ENCODE results near the gene CXCR5.

The CXCR5 gene

DNA sequence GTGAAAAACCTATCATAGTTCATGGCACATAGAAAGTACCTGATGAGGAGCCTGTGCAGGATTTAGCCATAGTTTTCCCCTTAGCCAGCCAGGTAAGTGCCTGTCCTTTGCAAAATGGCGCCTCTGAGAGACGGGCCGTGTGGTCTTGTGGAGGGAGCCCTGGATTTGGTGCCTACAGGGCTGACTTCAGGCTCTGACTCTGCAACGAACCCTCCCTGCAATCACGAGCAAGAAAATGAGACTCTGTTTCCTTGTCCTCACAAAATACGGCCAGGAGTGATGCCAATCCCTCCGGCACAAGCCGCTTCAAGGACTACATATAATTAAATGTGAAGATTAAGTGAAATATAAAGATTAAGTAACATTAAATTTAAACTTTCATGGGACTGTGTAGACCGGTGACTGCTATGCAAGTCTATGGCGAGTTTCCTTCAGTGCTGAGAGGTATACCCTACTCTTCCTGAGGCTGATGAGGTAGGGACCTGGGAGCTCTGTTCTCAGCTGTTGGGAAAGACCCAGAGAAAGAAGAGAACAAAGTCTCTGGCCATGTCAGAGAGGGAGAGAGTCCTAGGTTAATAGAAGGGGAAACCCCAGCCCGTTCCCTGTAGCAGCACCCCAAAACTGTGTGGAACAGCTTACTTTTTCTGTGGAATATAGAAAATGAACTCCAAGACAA lies 6.1 kb upstream of the CXCR5 start:
- DNase-seq = no peak

DNA sequence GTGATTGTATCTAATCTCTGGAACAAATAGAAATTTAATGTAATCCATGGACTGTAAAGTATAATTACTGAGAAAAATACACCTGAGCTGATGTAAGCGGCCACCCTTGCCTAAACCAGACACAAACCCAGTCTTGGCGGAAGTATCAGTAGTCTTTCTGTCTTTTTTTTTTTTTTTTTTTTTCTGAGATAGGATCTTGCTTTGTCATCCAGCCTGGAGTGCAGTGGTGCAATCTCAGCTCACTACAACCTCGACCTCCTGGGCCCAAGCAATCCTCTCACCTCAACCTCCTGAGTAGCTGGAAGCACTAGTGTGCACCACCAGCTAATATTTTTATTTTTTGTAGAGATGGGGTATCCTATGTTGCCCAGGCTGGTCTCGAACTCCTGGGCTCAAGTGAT lies 5.5 kb upstream of the CXCR5 start:
- DNase-seq = no peak

DNA sequence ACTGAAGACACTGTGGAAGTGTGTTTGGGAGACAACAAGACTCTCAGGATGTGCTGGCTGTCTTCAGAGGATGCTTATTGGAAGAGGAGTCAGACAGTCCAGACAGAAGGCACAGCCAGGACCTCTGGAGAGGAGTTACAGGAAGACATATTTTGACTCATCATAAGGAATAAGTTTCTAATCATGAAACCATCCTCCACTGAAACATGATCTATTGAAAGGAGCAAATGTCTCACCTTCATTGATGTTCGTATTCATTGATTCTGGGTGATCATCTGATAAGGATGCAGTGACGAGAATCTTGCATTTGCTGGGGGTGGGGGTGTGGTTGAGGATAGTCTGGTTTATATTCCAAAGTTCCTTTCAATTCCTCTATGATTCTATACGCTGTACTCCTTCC lies 2.5 kb upstream of the CXCR5 start:
- DNase-seq = no peak

DNA sequence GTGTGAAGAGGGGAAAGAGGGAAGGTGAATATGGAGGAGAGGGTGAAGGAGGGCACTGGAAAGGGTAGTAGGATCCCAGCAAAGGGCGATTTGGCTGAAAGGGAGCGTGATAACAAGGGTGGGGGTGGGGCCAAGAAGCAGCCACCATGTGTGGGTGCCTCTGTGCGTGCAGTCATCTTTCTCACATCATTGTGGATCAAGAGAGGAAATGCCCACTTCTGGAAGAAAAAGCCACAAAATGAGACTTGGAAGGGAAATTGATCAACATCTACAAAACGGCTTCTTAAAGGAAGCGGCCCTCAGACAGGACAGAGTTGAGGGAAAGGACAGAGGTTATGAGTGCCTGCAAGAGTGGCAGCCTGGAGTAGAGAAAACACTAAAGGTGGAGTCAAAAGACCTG lies 1.2 kb upstream of the CXCR5 start:
- DNase-seq = no peak

DNA sequence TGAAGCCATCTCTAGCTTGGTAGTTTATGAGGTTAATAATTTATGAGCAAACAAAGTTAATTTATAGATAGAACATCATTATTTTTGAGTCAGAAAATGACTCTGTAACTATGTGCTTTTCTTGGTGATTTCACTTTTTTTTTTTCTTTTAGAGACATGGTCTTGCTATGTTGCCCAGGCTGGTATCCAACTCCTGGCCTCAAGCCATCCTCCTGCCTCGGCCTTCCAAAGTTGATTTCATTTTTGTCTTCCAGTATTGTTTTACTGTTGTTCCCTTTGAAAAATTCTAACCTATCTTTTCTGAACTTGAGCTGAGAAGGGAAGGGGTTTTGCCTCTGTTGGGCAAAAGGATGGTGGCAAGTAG lies 706 bp upstream of the CXCR5 start:
- DNase-seq = no peak

DNA sequence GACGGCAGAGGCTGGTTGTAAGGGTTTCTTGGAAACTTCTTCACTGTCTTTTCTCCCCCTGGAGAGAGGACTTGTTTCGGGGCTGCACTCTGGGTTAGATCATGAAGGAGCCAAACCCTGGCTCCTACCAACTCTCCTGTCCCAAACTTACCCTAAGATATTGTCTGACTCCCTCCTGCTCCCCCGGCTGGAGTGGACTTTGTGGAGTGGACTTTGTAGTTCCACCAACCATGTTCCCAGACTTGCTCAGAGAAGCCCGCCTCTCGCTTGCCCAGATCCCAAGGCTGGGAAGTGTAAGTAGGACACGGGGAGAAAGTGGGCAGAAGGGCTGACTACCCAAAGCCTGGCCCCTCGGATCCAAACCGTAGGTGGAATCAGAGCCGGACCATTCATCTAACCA lies 1.2 kb downstream of the CXCR5 start:
- no peak for DNase-seq

DNA sequence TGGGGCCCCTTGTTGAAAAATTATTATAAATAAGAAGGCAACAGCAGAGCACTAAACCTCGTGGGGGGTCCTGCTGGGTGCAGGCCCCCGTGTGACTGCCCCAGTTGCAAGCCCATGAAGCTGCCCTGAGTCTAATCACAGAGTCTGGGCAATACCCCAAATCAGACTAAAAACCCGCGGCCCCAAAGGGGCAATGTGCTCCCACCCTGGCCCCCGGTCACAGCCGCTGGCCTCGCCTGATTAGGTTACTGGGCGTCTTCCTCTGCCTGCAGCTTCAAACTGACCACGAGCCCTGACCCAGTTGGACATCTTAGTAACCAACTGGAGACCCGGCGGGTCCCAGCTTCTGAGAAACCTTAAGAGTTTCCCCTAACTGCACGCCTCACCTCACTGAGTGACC lies 1.6 kb downstream of the CXCR5 start:
- no peak for DNase-seq

DNA sequence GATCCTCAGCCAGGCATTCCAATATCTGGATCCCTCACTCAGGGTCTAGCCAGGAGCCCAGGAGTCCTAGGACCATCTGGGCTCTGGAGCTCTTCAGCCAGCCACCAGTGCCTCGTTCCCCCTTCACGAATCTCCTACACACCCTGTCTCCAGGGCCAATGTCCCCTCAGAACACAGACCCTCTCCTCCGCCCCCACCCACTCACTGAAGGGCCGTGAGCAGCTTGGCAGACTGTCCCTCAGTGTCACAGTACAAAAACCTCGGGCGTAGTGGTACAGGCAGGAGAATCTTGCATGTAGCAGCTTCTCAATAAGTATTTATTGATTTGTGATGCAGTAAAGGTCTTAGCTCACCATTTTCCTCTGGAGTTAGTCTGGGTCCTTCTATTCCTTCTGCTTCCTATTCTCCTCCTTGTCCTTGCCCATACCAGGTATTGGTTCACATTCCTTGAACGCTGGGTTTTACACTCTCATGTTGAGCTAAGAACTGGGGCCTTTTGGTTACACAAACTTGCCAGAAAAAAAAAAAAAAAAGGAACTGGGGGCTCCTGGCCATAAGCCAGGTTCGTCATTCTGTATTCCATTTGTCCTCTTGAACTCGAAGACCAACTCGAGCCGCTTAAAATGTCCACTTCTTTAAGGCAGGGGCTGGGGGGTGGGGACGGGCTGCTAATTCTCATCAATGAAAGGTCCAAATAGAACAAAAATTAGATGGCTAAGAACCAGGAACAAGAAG lies 2.3 kb downstream of the CXCR5 start:
- no peak for DNase-seq

DNA sequence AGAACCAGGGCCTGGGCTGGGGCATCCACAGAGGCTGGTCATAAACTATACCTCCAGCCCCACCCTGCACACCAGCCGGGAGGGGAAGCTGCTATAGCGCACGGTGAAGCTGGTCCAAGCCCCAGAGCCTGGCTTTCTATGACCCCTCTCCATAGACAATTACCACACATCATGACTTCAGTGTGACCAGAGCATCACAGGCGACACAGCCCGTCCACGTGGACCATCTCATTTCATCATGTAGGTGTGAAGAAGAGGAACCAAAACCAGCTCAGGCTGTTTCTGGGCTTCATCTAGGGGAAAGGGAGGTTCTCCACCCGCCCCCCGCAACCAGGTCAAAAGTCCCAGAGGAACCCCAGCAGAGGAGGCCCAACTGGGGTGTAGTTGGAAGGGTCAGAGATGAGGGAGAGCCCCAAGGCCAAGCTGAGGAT lies 3.0 kb downstream of the CXCR5 start:
- no peak for DNase-seq

DNA sequence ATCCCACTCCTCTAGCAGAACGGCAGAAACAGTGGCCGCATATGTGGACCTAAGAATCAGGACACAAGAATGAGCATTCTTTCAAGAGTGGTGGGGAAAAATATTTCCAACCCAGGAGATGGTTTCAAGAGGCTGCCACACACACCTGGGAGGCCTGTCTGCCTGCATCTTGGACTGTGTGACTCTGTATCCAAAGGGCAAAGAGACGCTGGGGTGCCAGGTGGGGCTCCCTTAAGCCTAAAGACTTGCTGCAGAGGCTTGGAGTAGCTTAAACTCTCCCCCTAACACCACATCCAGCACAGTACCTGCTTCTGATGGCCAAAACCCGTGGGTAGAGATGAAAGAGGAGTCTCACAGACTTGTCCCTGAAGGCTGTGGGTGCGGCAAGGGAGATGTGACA lies 3.5 kb downstream of the CXCR5 start:
- DNase-seq = no peak

DNA sequence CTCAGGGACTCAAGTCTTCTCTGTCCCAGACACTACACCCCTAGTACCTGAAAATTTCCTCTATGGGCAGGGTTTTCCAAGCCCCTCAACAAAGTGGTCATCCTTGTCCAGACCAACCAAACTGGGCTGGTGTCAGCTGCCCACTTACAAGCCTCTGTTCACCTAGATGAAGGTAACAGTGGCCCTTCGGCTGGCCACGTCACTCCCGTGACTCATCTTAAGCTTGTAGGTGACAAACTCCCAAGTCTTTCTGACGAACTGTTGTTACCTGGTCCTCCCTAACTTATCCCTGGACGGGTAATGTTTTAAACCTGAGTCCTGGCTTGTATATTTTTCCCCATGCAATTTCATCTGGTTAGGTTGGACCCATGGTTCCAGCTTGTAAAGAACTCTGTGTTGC lies 4.7 kb downstream of the CXCR5 start:
- DNase-seq = no peak

DNA sequence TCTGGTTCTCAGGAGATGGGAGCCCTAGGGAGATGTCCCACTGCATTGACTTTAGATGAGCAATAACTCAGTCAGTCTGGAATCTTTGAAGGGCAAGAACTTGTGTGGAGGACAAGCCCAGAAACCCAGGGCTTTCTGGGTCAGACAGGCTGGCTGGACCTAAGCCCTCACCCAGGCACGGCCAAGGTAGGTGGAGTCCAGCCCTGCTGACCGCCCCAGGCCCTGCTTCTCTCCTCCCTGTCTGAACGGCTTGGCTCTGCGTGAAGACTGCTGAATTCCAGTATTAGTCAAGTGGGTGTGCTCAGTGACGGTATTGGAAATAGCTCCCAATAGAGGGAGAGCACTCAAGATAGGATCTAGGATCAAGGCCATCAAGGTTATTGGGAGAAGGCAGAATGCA lies 6.1 kb downstream of the CXCR5 start:
- DNase-seq = peak; percentile 76

DNA sequence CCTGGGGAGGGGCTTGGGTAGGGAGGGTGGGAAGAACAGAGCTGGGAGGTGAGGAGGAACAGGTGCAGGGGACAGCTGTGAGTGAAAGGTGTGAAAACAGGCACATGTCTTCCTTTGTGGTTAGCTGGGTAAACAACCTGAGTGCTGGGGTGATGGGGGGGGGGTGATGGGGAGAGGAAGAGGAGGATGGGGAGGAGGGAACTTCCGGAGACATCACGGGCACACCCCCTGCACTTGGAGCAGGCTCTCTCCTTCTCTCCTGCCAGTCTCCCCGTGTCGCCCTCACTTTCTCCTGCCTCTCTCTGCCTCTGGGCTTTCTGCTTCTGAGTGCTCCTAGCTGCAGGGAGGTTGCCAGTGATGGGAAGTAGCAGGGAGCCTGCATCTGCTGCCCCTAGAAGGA lies 8.8 kb downstream of the CXCR5 start:
- no peak for DNase-seq

DNA sequence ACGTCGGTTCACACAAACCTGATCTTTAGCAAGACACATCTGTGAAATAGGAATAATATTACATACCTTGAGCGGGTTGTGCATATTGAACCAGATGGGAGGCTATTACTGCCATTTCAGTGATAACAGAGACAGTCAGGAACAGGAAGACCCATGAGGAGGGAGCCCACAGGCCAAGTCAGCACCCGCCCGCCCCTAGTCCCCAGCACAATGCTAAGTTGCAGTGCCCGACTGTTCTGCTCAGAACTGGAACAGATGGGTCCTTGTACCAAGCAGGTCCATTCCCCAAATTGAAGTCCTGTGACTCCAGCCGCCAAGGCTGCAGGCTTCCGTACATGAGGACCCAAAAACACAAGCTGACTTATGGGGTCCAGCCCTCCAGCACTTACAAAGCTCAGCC lies 9.3 kb downstream of the CXCR5 start:
- DNase-seq = no peak

DNA sequence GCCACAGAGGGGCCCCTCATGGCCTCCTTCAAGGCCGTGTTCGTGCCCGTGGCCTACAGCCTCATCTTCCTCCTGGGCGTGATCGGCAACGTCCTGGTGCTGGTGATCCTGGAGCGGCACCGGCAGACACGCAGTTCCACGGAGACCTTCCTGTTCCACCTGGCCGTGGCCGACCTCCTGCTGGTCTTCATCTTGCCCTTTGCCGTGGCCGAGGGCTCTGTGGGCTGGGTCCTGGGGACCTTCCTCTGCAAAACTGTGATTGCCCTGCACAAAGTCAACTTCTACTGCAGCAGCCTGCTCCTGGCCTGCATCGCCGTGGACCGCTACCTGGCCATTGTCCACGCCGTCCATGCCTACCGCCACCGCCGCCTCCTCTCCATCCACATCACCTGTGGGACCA lies 10.0 kb downstream of the CXCR5 start:
- no peak for DNase-seq

DNA sequence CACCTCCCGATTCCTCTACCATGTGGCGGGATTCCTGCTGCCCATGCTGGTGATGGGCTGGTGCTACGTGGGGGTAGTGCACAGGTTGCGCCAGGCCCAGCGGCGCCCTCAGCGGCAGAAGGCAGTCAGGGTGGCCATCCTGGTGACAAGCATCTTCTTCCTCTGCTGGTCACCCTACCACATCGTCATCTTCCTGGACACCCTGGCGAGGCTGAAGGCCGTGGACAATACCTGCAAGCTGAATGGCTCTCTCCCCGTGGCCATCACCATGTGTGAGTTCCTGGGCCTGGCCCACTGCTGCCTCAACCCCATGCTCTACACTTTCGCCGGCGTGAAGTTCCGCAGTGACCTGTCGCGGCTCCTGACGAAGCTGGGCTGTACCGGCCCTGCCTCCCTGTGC lies 10.5 kb downstream of the CXCR5 start:
- no peak for DNase-seq

DNA sequence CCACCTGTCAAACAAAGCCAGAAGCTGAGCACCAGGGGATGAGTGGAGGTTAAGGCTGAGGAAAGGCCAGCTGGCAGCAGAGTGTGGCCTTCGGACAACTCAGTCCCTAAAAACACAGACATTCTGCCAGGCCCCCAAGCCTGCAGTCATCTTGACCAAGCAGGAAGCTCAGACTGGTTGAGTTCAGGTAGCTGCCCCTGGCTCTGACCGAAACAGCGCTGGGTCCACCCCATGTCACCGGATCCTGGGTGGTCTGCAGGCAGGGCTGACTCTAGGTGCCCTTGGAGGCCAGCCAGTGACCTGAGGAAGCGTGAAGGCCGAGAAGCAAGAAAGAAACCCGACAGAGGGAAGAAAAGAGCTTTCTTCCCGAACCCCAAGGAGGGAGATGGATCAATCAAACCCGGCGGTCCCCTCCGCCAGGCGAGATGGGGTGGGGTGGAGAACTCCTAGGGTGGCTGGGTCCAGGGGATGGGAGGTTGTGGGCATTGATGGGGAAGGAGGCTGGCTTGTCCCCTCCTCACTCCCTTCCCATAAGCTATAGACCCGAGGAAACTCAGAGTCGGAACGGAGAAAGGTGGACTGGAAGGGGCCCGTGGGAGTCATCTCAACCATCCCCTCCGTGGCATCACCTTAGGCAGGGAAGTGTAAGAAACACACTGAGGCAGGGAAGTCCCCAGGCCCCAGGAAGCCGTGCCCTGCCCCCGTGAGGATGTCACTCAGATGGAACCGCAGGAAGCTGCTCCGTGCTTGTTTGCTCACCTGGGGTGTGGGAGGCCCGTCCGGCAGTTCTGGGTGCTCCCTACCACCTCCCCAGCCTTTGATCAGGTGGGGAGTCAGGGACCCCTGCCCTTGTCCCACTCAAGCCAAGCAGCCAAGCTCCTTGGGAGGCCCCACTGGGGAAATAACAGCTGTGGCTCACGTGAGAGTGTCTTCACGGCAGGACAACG lies 11.7 kb downstream of the CXCR5 start:
- DNase-seq = no peak

DNA sequence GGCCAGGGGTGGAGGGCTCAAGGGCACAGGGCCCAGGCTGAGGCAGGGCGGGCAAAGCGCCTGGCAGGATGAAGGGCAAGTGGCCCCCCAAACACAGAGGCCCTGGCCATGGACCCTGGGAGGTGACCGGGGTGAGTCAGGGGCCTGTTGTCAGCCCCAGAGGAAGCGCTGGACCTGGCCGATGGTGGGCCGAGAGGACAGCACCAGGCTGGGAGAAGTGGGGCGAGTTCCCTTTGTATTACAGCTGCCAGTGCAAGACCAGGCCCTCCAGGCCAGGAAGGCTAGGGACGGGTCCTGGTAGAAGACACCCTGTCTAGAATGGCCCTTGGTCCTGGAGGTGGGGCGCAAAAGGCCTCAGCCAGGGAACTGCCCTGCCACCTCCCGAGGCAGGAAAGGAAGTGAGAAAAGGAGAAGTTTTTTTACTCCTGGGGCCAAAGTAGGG lies 12.8 kb downstream of the CXCR5 start:
- DNase-seq = no peak

DNA sequence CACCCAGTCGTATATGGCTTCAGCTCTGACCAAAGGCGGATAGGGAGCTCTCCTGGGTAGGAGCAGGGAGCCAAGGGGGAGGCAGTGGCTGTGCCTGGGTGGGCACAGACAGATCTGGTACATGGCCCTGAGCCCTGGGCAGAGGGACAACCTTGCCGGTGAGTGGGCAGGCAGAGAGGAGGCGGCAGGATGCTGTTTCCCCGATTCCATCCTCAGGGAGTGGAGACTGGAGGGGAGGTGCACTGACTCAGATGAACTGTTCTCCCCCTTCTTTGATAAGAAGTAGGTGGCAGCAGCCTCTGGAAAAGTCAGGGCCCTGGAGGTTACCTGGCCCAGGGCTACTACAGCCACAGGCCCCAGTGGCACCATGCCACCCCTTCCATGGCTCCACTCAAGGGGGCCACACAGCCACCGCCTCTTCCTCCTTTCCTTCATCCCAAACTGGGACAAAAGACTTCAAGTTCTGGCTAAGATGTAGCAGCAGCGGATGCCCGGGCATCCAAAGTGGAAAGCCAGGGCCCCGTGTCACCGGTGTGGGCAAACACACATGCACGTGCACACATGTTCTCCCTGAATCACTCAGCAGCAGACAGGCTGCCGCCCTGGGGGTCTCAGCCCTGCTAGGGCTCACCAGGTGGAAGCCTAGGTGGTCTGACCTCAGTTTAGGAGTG lies 13.4 kb downstream of the CXCR5 start:
- no peak for DNase-seq

DNA sequence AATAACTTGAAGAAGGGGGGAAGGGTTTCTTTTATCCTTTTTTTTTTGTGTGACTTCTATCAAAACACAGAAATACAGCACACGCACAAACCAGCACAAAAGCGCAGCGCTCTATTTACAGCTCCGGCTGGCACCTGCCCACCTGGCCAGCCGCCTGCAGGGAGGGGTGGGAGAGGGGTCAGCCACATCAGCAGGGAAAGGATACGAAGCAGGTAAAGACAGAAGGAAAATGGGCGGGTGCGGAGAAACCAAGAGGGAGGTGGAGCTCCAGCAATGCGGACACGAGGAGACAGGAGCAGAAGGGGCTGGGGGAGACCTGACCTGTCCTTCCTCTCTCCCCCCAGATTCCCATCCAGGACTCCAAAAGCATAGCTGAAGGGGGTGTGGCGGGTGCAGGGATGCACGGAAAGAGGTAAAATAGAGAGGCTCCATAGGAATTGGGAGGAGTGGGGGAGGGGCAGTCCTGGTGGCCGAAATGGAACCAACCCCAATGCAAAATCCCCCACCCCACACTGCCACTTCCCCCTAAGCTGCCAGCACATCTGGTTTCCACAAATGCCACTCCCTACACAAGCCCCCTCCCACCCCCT lies 14.1 kb downstream of the CXCR5 start:
- no peak for DNase-seq

DNA sequence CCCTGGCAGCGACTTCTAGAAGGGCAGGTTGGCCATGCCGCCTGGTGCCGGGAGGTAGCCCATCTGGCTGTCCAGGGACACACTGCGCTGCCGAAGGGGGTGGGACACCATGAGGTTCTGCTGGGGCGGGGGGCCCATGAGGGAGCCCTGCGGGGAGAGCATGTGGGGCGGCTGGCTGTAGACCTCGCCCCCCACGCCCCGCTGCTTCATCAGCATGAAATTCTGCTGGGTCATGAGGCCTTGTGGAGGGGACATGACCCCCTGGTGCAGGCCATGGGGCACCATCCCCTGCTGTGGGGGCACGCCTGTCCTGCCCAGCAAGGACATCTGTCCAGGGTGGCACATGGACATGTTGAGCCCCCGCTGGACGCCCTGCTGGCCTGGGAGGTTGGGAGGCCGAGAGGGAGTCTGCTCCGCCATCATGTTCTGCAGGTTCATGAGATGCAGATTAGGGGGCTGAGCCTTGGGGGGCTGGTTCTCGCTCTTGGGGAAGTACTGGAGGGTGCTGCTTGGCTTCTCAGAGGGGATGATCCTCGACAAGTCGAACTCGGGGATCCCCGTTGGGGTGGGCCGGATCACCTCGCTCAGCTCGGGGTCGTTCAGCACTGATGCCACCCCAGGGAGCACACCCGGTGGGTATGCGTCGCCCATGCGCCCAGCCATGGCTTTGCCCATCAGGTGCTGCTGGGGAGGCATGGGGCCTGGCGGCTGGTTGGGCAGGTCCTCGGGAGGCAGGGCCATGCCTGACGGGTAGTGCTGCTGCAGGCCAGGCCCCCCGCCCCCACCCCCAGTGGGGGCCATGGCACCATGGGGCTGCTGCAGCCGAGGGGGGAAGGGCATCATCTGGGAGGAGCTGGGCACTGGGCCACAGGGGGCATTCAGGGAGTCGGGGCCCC lies 15.0 kb downstream of the CXCR5 start:
- no peak for DNase-seq

DNA sequence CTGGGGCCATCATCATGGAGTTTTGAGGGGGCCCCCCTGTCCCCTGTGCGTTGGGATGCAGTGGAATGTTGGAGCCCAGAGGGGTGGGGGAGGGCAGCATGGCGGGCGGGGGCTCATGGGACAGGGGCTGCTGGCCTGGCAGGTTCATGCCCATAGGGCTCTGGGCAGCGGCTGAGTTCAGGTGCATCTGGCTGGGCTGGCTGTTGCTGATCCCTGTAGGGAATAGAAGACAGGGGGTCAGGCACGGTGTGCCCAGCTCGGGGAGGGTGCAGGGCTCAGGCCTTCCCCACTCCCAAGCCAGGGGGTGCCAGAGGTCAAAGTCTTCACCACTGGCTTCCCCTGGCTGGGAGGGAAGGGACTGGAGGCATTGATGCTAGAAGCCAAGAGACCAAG lies 15.6 kb downstream of the CXCR5 start:
- DNase-seq = no peak

Data from EL (cell line).